Left lung (tissue), 10 donors: ENCODE data around the gene KHK. TPM values are rescaled to one million over a fixed set of nuclear protein-coding genes. Genes with fewer than 3 reads are reported as not detected.

Experiments used
- ATAC-seq: fragments of 200-7000 bp; cut with Tn5 transposase; one replicate; pipeline ENCODE4 v1.9.1; 2020; ENCODE audit warnings: moderate library complexity
- DNase-seq, 4 donors: peaks; one replicate each; pipeline ENCODE4 v3.0.0-alpha.2; 2013 to 2020
- H3K27ac ChIP-seq, 2 donors: fragments of 200-600 bp; sonication (generic) in 1 of 2; one replicate each; pipeline versions ENCODE4 v1.5.0 to v1.8.0; 2020 to 2021
- H3K27me3 ChIP-seq, 2 donors: fragments of 200-600 bp; sonication (generic) in 1 of 2; one replicate each; pipeline versions ENCODE4 v1.5.0 to v1.8.0; 2020 to 2021
- H3K36me3 ChIP-seq, 2 donors: fragments of 200-600 bp; sonication (generic) in 1 of 2; one replicate each; pipeline versions ENCODE4 v1.5.0 to v1.8.0; 2020 to 2021
- H3K4me1 ChIP-seq, 2 donors: fragments of 200-600 bp; one replicate each; pipeline ENCODE4 v1.8.0; 2021
- H3K4me3 ChIP-seq, 2 donors: fragments of 200-600 bp; sonication (generic) in 1 of 2; one replicate each; pipeline versions ENCODE4 v1.5.0 to v1.8.0; 2020 to 2021; ENCODE audit warnings: mild to moderate bottlenecking in 1 of 2
- H3K9me3 ChIP-seq, 2 donors: fragments of 200-600 bp; sonication (generic) in 1 of 2; one replicate each; pipeline versions ENCODE4 v1.5.0 to v1.8.0; 2020 to 2021
- CTCF ChIP-seq, 2 donors: fragments of 200-600 bp; sonication (generic) in 1 of 2; IDR thresholded peaks; one replicate each; pipeline versions ENCODE4 v1.5.0 to v1.8.0; 2021; ENCODE audit warnings: antibody characterized with exemption in 2 of 2
- intact Hi-C, 2 donors: fragments of 100-400 bp; cut with DNase I; formaldehyde crosslinking; loops; one replicate each; pipeline versions ENCODE4 v1.11.2 to v1.14.2; 2022
- polyA plus RNA-seq, 6 donors: library from polyadenylated mRNA; unstranded; fragments of 120-200 nt; gene quantifications; one replicate each; pipeline ENCODE4 v1.2.1, GENCODE V29; 2013; ENCODE audit not compliant: insufficient read length in 6 of 6
- total RNA-seq, 2 donors: library from RNA; stranded (reverse); fragmentation: NEBNext Ultra II Directional; extraction: Animal tissue kit (Norgen Biotek cat#: 25700); gene quantifications; one replicate each; pipeline ENCODE4 v1.2.1, GENCODE V29; 2021
- donor health status: DM: no; HTN: yes; CAD: no.
- donor health status: DM: no; HTN: no; CAD: no.

Gene KHK
- total and polyA plus RNA-seq, 8 donors: 3.8 to 11.5 (median 4.6) TPM

GRCh38 chr2:27080603-27080936 is 6.0 kb upstream of the KHK start:
- Histone ChIP-seq H3K4me1 (peaks cover 23 to 66% of the 10 kb centered on the region in 2 donors), H3K27ac (peak overlapping the region in 1 of 2 donors; percentile 38), H3K9me3 (no peaks in the 10 kb centered on the region), H3K4me3 (peak overlapping the region; percentile 45), H3K36me3 (peaks cover 0 to 5% of the 10 kb centered on the region in 2 donors), H3K27me3 (peaks cover 0 to 13% of the 10 kb centered on the region in 2 donors)
- no peak for ATAC-seq
- intact Hi-C loops: loop anchor here in 1 of 2 donors (10.0 kb wide), 2 partner anchors 46 to 116 kb away; partner anchors contain the start of gene TMEM214
- no peak for DNase-seq
- TF ChIP-seq CTCF (IDR thresholded peaks at IDR 0.05): no peak

GRCh38 chr2:27081984-27082772 is 4.4 kb upstream of the KHK start:
- intact Hi-C loops: loop anchor here in 1 of 2 donors (10.0 kb wide), 2 partner anchors 47 to 117 kb away; partner anchors contain the start of gene TMEM214
- no peaks in the 10 kb centered on the region for H3K9me3 ChIP-seq
- H3K4me3 ChIP-seq: peak overlapping the region in 1 of 2 donors; percentile 11
- H3K4me1 ChIP-seq: peaks cover 21 to 67% of the 10 kb centered on the region in 2 donors
- ATAC-seq (no peak), DNase-seq (no peak)
- TF ChIP-seq CTCF (IDR thresholded peaks at IDR 0.05): no peak
- peaks cover 0 to 13% of the 10 kb centered on the region in 2 donors for H3K27me3 ChIP-seq
- H3K27ac ChIP-seq: peak overlapping the region; percentile 75 to 84
- peaks cover 0 to 5% of the 10 kb centered on the region in 2 donors for H3K36me3 ChIP-seq

GRCh38 chr2:27082773-27083409 is 3.7 kb upstream of the KHK start:
- H3K27me3 ChIP-seq: peaks cover 0 to 13% of the 10 kb centered on the region in 2 donors
- intact Hi-C loops: loop anchor here in 1 of 2 donors (10.0 kb wide), 2 partner anchors 48 to 118 kb away; partner anchors contain the start of gene TMEM214
- TF ChIP-seq CTCF (IDR thresholded peaks at IDR 0.05): no peak
- H3K36me3 ChIP-seq: peaks cover 0 to 5% of the 10 kb centered on the region in 2 donors
- DNase-seq (no peak), ATAC-seq (no peak)
- no peak overlapping the region for H3K27ac ChIP-seq
- H3K9me3 ChIP-seq: no peaks in the 10 kb centered on the region
- no peak overlapping the region for H3K4me3 ChIP-seq
- H3K4me1 ChIP-seq: peaks cover 17 to 67% of the 10 kb centered on the region in 2 donors

GRCh38 chr2:27083410-27084296 is 2.9 kb upstream of the KHK start:
- H3K36me3 ChIP-seq: peaks cover 0 to 5% of the 10 kb centered on the region in 2 donors
- no peak for DNase-seq
- peaks cover 16 to 59% of the 10 kb centered on the region in 2 donors for H3K4me1 ChIP-seq
- no peak for ATAC-seq
- no peak overlapping the region for H3K27ac ChIP-seq
- H3K9me3 ChIP-seq: no peaks in the 10 kb centered on the region
- peaks cover 0 to 5% of the 10 kb centered on the region in 2 donors for H3K27me3 ChIP-seq
- intact Hi-C loops: loop anchor here in 1 of 2 donors (10.0 kb wide), 2 partner anchors 49 to 119 kb away; partner anchors contain the start of gene TMEM214
- no peak for TF ChIP-seq CTCF (IDR thresholded peaks at IDR 0.05)
- H3K4me3 ChIP-seq: no peak overlapping the region
